ENCODE measurements around the gene SCN1A. TPM values are rescaled to one million over a fixed set of nuclear protein-coding genes. Genes with fewer than 3 reads are reported as not detected.

The SCN1A gene
- total and polyA plus RNA-seq, 2 experiments from 2014 or later, result 1.2 to 1.3 TPM

DNA sequence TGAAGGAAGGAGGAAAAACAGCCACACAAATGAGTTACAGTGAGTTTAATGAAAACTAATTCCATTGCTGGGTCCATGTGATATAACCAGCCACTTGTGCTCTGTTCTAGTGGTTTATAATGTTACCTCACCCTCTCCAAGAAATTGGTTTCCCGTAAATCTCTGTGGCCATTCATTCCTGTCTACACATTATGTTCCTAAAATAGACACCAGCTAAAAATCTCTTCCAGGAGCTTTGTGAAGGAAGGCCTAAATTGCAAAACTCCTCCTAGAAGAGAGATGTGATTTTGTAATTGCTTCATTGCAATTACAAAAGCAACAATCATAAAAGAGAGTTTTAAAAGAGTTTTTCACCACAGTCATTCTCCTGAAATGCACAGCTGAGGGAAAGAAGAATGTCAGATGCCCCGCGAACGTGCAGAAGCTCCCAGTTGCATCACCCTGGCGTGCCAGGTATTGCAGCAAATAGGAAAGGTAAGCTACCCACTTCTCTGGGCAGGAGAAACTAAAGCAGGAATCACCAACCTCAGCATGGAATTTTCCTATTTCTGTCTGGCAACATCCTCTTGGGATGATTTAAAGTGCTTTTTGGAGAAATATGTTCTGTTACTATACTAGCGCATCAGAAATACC lies 1.7 kb downstream of the SCN1A start:
- H3K36me3 Mint-ChIP-seq (ENCODE audit: low read depth), result no peaks in the 10 kb centered on the region
- Histone ChIP-seq H2AFZ (peak overlapping the region; percentile 35; the same call in 1 of the 2 replicates), H3K4me2 (peak overlapping the region; percentile 73), H3K36me3 (ENCODE audit: insufficient read depth) (no peaks in the 10 kb centered on the region), H3K79me2 (replicated peaks; ENCODE audit: insufficient read depth) (no peaks in the 10 kb centered on the region), H4K20me1 (replicated peaks; ENCODE audit: insufficient read depth) (no peaks in the 10 kb centered on the region), H3F3A (replicated peaks; ENCODE audit: low read depth) (no peaks in the 10 kb centered on the region), H3K9me2 (ENCODE audit: insufficient read depth) (no peaks in the 10 kb centered on the region), H3K4me3 (no peak overlapping the region), H3K4me1 (ENCODE audit: insufficient read depth) (peaks cover 28% of the 10 kb centered on the region), H3K27ac (ENCODE audit: low read depth) (no peak overlapping the region), H3K27me3 (ENCODE audit: insufficient read depth) (no peaks in the 10 kb centered on the region)
- peak overlapping the region; percentile 17; the same call in 1 of the 2 replicates for H3K27ac Mint-ChIP-seq
- peaks cover 3% of the 10 kb centered on the region for H3K27me3 Mint-ChIP-seq (ENCODE audit: insufficient read depth, low read depth, poor library complexity)
- no peaks in the 10 kb centered on the region for H3K9me3 Mint-ChIP-seq
- H3K4me1 Mint-ChIP-seq, result peaks cover 31% of the 10 kb centered on the region
- H3K4me3 Mint-ChIP-seq, result no peak overlapping the region
- DNase-seq (ENCODE audit: low spot score) (no peak), ATAC-seq (no peak)
- TF ChIP-seq EZH2phosphoT487 (IDR thresholded peaks at IDR 0.05; ENCODE audit: unreplicated experiment) (no peak), STAT1 (IDR thresholded peaks at IDR 0.05; ENCODE audit: unreplicated experiment) (no peak), JUNB (IDR thresholded peaks at IDR 0.05; ENCODE audit: unreplicated experiment) (no peak), EZH2 (IDR thresholded peaks at IDR 0.05; ENCODE audit: low read depth, unreplicated experiment) (no peak), POLR2AphosphoS5 (IDR thresholded peaks at IDR 0.05; ENCODE audit: low read depth) (no peak), CREB1 (CRISPR knock-in tag; IDR thresholded peaks at IDR 0.05; ENCODE audit: low read depth) (no peak), NANOG (IDR thresholded peaks at IDR 0.05; ENCODE audit: borderline replicate concordance) (no peak), ZNF331 (CRISPR knock-in tag; IDR thresholded peaks at IDR 0.05; ENCODE audit: low read depth) (no peak), ZNF114 (CRISPR knock-in tag; IDR thresholded peaks at IDR 0.05) (no peak)
- TF ChIP-seq, protein P1, sequence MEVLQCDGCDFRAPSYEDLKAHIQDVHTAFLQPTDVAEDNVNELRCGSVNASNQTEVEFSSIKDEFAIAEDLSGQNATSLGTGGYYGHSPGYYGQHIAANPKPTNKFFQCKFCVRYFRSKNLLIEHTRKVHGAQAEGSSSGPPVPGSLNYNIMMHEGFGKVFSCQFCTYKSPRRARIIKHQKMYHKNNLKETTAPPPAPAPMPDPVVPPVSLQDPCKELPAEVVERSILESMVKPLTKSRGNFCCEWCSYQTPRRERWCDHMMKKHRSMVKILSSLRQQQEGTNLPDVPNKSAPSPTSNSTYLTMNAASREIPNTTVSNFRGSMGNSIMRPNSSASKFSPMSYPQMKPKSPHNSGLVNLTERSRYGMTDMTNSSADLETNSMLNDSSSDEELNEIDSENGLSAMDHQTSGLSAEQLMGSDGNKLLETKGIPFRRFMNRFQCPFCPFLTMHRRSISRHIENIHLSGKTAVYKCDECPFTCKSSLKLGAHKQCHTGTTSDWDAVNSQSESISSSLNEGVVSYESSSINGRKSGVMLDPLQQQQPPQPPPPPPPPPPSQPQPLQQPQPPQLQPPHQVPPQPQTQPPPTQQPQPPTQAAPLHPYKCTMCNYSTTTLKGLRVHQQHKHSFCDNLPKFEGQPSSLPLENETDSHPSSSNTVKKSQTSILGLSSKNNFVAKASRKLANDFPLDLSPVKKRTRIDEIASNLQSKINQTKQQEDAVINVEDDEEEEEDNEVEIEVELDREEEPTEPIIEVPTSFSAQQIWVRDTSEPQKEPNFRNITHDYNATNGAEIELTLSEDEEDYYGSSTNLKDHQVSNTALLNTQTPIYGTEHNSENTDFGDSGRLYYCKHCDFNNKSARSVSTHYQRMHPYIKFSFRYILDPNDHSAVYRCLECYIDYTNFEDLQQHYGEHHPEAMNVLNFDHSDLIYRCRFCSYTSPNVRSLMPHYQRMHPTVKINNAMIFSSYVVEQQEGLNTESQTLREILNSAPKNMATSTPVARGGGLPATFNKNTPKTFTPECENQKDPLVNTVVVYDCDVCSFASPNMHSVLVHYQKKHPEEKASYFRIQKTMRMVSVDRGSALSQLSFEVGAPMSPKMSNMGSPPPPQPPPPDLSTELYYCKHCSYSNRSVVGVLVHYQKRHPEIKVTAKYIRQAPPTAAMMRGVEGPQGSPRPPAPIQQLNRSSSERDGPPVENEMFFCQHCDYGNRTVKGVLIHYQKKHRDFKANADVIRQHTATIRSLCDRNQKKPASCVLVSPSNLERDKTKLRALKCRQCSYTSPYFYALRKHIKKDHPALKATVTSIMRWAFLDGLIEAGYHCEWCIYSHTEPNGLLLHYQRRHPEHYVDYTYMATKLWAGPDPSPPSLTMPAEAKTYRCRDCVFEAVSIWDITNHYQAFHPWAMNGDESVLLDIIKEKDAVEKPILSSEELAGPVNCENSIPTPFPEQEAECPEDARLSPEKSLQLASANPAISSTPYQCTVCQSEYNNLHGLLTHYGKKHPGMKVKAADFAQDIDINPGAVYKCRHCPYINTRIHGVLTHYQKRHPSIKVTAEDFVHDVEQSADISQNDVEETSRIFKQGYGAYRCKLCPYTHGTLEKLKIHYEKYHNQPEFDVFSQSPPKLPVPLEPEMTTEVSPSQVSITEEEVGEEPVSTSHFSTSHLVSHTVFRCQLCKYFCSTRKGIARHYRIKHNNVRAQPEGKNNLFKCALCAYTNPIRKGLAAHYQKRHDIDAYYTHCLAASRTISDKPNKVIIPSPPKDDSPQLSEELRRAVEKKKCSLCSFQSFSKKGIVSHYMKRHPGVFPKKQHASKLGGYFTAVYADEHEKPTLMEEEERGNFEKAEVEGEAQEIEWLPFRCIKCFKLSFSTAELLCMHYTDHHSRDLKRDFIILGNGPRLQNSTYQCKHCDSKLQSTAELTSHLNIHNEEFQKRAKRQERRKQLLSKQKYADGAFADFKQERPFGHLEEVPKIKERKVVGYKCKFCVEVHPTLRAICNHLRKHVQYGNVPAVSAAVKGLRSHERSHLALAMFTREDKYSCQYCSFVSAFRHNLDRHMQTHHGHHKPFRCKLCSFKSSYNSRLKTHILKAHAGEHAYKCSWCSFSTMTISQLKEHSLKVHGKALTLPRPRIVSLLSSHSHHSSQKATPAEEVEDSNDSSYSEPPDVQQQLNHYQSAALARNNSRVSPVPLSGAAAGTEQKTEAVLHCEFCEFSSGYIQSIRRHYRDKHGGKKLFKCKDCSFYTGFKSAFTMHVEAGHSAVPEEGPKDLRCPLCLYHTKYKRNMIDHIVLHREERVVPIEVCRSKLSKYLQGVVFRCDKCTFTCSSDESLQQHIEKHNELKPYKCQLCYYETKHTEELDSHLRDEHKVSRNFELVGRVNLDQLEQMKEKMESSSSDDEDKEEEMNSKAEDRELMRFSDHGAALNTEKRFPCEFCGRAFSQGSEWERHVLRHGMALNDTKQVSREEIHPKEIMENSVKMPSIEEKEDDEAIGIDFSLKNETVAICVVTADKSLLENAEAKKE (CRISPR knock-in tag; IDR thresholded peaks at IDR 0.05), result no peak
- TF ChIP-seq, protein P2, sequence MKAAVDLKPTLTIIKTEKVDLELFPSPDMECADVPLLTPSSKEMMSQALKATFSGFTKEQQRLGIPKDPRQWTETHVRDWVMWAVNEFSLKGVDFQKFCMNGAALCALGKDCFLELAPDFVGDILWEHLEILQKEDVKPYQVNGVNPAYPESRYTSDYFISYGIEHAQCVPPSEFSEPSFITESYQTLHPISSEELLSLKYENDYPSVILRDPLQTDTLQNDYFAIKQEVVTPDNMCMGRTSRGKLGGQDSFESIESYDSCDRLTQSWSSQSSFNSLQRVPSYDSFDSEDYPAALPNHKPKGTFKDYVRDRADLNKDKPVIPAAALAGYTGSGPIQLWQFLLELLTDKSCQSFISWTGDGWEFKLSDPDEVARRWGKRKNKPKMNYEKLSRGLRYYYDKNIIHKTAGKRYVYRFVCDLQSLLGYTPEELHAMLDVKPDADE (IDR thresholded peaks at IDR 0.05), result no peak
- TF ChIP-seq, protein P3, sequence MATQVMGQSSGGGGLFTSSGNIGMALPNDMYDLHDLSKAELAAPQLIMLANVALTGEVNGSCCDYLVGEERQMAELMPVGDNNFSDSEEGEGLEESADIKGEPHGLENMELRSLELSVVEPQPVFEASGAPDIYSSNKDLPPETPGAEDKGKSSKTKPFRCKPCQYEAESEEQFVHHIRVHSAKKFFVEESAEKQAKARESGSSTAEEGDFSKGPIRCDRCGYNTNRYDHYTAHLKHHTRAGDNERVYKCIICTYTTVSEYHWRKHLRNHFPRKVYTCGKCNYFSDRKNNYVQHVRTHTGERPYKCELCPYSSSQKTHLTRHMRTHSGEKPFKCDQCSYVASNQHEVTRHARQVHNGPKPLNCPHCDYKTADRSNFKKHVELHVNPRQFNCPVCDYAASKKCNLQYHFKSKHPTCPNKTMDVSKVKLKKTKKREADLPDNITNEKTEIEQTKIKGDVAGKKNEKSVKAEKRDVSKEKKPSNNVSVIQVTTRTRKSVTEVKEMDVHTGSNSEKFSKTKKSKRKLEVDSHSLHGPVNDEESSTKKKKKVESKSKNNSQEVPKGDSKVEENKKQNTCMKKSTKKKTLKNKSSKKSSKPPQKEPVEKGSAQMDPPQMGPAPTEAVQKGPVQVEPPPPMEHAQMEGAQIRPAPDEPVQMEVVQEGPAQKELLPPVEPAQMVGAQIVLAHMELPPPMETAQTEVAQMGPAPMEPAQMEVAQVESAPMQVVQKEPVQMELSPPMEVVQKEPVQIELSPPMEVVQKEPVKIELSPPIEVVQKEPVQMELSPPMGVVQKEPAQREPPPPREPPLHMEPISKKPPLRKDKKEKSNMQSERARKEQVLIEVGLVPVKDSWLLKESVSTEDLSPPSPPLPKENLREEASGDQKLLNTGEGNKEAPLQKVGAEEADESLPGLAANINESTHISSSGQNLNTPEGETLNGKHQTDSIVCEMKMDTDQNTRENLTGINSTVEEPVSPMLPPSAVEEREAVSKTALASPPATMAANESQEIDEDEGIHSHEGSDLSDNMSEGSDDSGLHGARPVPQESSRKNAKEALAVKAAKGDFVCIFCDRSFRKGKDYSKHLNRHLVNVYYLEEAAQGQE (IDR thresholded peaks at IDR 0.05; ENCODE audit: unreplicated experiment), result no peak
- TF ChIP-seq, protein P4, sequence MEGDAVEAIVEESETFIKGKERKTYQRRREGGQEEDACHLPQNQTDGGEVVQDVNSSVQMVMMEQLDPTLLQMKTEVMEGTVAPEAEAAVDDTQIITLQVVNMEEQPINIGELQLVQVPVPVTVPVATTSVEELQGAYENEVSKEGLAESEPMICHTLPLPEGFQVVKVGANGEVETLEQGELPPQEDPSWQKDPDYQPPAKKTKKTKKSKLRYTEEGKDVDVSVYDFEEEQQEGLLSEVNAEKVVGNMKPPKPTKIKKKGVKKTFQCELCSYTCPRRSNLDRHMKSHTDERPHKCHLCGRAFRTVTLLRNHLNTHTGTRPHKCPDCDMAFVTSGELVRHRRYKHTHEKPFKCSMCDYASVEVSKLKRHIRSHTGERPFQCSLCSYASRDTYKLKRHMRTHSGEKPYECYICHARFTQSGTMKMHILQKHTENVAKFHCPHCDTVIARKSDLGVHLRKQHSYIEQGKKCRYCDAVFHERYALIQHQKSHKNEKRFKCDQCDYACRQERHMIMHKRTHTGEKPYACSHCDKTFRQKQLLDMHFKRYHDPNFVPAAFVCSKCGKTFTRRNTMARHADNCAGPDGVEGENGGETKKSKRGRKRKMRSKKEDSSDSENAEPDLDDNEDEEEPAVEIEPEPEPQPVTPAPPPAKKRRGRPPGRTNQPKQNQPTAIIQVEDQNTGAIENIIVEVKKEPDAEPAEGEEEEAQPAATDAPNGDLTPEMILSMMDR (conservative IDR thresholded peaks at IDR 0.05; ENCODE audit: low read depth in 2 of 2), result no peak

All from GM23338 (cell line).